H9 (cell line): ENCODE measurements around the gene SLC17A9. TPM values are rescaled to one million over a fixed set of nuclear protein-coding genes. Genes with fewer than 3 reads are reported as not detected.
A peak's percentile ranks its signal among the peaks of the same experiment; 100 is the strongest.

Source experiments
- DNase-seq: peaks from one replicate; pipeline ENCODE4 v3.0.0-alpha.2; 2017
- H2AFZ ChIP-seq: one replicate; pipeline ENCODE4 v1.6.1; 2013; ENCODE audit warnings: mild to moderate bottlenecking, low read length, control low read depth, moderate library complexity
- H2AK5ac ChIP-seq: 2 replicates; pipeline ENCODE4 v1.6.1; 2013; ENCODE audit warnings: low read length, control low read depth, mixed read lengths; ENCODE audit not compliant: insufficient read length
- H2BK120ac ChIP-seq: one replicate; pipeline ENCODE4 v1.6.1; 2013; ENCODE audit warnings: low read depth, mild to moderate bottlenecking, low read length, control low read depth, inconsistent platforms; ENCODE audit not compliant: poor library complexity, severe bottlenecking
- H2BK12ac ChIP-seq: 2 replicates; pipeline ENCODE4 v1.6.1; 2013; ENCODE audit warnings: low read length, control low read depth, mixed read lengths, low read depth; ENCODE audit not compliant: insufficient read length
- H2BK15ac ChIP-seq: 2 replicates; pipeline ENCODE4 v1.6.1; 2013; ENCODE audit warnings: low read depth, low read length, control low read depth
- H2BK20ac ChIP-seq: one replicate; pipeline ENCODE4 v1.6.1; 2013; ENCODE audit warnings: low read depth, mild to moderate bottlenecking, low read length, control low read depth, inconsistent platforms; ENCODE audit not compliant: poor library complexity, severe bottlenecking
- H2BK5ac ChIP-seq: 2 replicates; pipeline ENCODE4 v1.6.1; 2013; ENCODE audit warnings: low read length, control low read depth, mixed read lengths; ENCODE audit not compliant: insufficient read length
- H3K14ac ChIP-seq: 2 replicates; pipeline ENCODE4 v1.6.1; 2013; ENCODE audit warnings: low read length, control low read depth; ENCODE audit not compliant: insufficient read depth
- H3K18ac ChIP-seq: 2 replicates; pipeline ENCODE4 v1.6.1; 2013; ENCODE audit warnings: low read depth, mild to moderate bottlenecking, mixed read lengths, low read length, control low read depth; ENCODE audit not compliant: insufficient read length
- H3K23ac ChIP-seq: 2 replicates; pipeline ENCODE4 v1.6.1; 2013; ENCODE audit warnings: low read length, control low read depth, mixed read lengths, low read depth; ENCODE audit not compliant: insufficient read length
- H3K23me2 ChIP-seq: 2 replicates; pipeline ENCODE4 v1.6.1; 2013; ENCODE audit warnings: low read depth, mild to moderate bottlenecking, mixed read lengths, low read length, control low read depth; ENCODE audit not compliant: insufficient read length, poor library complexity, severe bottlenecking
- H3K27ac ChIP-seq: 2 replicates; pipeline ENCODE4 v1.5.1; 2013; ENCODE audit warnings: low read length, control low read depth, mixed read lengths, low read depth; ENCODE audit not compliant: insufficient read length
- H3K27me3 ChIP-seq: 2 replicates; pipeline ENCODE4 v1.6.1; 2013; ENCODE audit warnings: low read length, control low read depth, inconsistent platforms; ENCODE audit not compliant: insufficient read depth
- H3K4ac ChIP-seq: 2 replicates; pipeline ENCODE4 v1.6.1; 2013; ENCODE audit warnings: low read depth, mild to moderate bottlenecking, control low read depth, inconsistent platforms, low read length, moderate library complexity
- H3K4me1 ChIP-seq: 2 replicates; pipeline ENCODE4 v1.6.1; 2013; ENCODE audit warnings: low read length, control low read depth, inconsistent platforms; ENCODE audit not compliant: insufficient read depth
- H3K4me2 ChIP-seq: 2 replicates; pipeline ENCODE4 v1.6.1; 2013; ENCODE audit warnings: low read length, control low read depth, mixed read lengths; ENCODE audit not compliant: insufficient read length, insufficient read depth
- H3K56ac ChIP-seq: 2 replicates; pipeline ENCODE4 v1.6.1; 2013; ENCODE audit warnings: low read depth, mild to moderate bottlenecking, mixed read lengths, low read length, control low read depth; ENCODE audit not compliant: insufficient read length
- H3K79me1 ChIP-seq: 2 replicates; pipeline ENCODE4 v1.6.1; 2013; ENCODE audit warnings: low read depth, mild to moderate bottlenecking, moderate library complexity, low read length, control low read depth, inconsistent platforms; ENCODE audit not compliant: insufficient read depth, poor library complexity, severe bottlenecking
- H3K79me2 ChIP-seq: 2 replicates; pipeline ENCODE4 v1.6.1; 2013; ENCODE audit warnings: low read length, control low read depth, inconsistent platforms; ENCODE audit not compliant: insufficient read depth
- H3K9ac ChIP-seq: 2 replicates; pipeline ENCODE4 v1.6.1; 2013; ENCODE audit warnings: low read length, control low read depth, mixed read lengths; ENCODE audit not compliant: insufficient read length; ENCODE audit errors: extremely low read depth
- H3K9me3 ChIP-seq: one replicate; pipeline ENCODE4 v1.6.1; 2013; ENCODE audit warnings: low read depth, low read length, inconsistent platforms; ENCODE audit not compliant: control insufficient read depth
- H3T11ph ChIP-seq: one replicate; pipeline ENCODE4 v1.6.1; 2013; ENCODE audit warnings: mild to moderate bottlenecking, low read length, control low read depth, inconsistent platforms
- H4K20me1 ChIP-seq: one replicate; pipeline ENCODE4 v1.6.1; 2013; ENCODE audit not compliant: control insufficient read depth, insufficient read length, insufficient read depth
- H4K5ac ChIP-seq: 2 replicates; pipeline ENCODE4 v1.6.1; 2013; ENCODE audit warnings: low read depth, mild to moderate bottlenecking, mixed read lengths, low read length, control low read depth; ENCODE audit not compliant: insufficient read length
- H4K8ac ChIP-seq: replicated peaks from 2 replicates; pipeline ENCODE4 v1.6.1; 2013; ENCODE audit warnings: low read length, control low read depth, mixed read lengths, low read depth; ENCODE audit not compliant: insufficient read length
- H4K91ac ChIP-seq: 2 replicates; pipeline ENCODE4 v1.6.1; 2013; ENCODE audit warnings: low read depth, mild to moderate bottlenecking, moderate library complexity, mixed read lengths, low read length, control low read depth; ENCODE audit not compliant: insufficient read length
- H3K27ac Mint-ChIP-seq, 3 experiments: 2 replicates in 2 of 3; 3 replicates in 1 of 3; pipeline ENCODE4 v1.8.0; 2020 to 2021; ENCODE audit warnings: mixed read lengths in 3 of 3, mild to moderate bottlenecking in 1 of 3, moderate library complexity in 1 of 3
- H3K27me3 Mint-ChIP-seq: 2 replicates; pipeline ENCODE4 v1.8.0; 2021; ENCODE audit warnings: low read depth, mild to moderate bottlenecking, moderate library complexity, mixed read lengths
- H3K36me3 Mint-ChIP-seq, 3 experiments: 2 replicates in 2 of 3; 3 replicates in 1 of 3; pipeline ENCODE4 v1.8.0; 2020 to 2021; ENCODE audit warnings: low read depth in 3 of 3, mixed read lengths in 3 of 3; ENCODE audit not compliant: insufficient read depth in 1 of 3
- H3K4me1 Mint-ChIP-seq, 2 experiments: 2 replicates each; pipeline ENCODE4 v1.8.0; 2020; ENCODE audit warnings: mixed read lengths in 2 of 2
- H3K4me3 Mint-ChIP-seq, 2 experiments: 2 replicates in 1 of 2; 3 replicates in 1 of 2; pipeline ENCODE4 v1.8.0; 2020 to 2021; ENCODE audit warnings: mild to moderate bottlenecking in 2 of 2, mixed read lengths in 2 of 2, moderate library complexity in 1 of 2
- H3K9me3 Mint-ChIP-seq, 2 experiments: 2 replicates in 1 of 2; 3 replicates in 1 of 2; pipeline ENCODE4 v1.8.0; 2020; ENCODE audit warnings: mild to moderate bottlenecking in 2 of 2, mixed read lengths in 2 of 2, moderate library complexity in 1 of 2
- WGBS: extraction: QIAGEN DNeasy Blood & Tissue Kit; methylation state at CpG from one replicate; pipeline ENCODE4 v1.1.7; 2013; ENCODE audit warnings: missing lambda C conversion rate, low lambda C conversion rate, mixed read lengths; ENCODE audit not compliant: insufficient read length; ENCODE audit errors: extremely low coverage; 5-methylcytosine and 5-hydroxymethylcytosine counted together
- total RNA-seq: library from RNA; stranded (reverse); gene quantifications from 2 replicates; pipeline ENCODE4 v1.2.1, GENCODE V29; 2021
- TF ChIP-seq, protein P1 (sequence below): fragments of 200-600 bp; sonication (generic); conservative IDR thresholded peaks from 3 replicates; pipeline ENCODE4 v1.8.0; 2021; ENCODE audit warnings: antibody characterized with exemption, mild to moderate bottlenecking

SLC17A9 gene
- total RNA-seq, 1 experiment from 2014 or later: 20.9 TPM

GRCh38 chr20:62979310-62979709 lies 26.8 kb downstream of the SLC17A9 start:
- Histone ChIP-seq H3K79me2 (no peaks in the 10 kb centered on the region), H4K91ac (no peak overlapping the region), H4K5ac (no peak overlapping the region), H3T11ph (no peak overlapping the region), H2BK15ac (no peak overlapping the region), H3K27ac (no peak overlapping the region), H2AK5ac (no peak overlapping the region), H3K4ac (no peak overlapping the region), H3K79me1 (no peaks in the 10 kb centered on the region), H3K18ac (no peak overlapping the region), H3K4me1 (peaks cover 6% of the 10 kb centered on the region), H3K27me3 (no peaks in the 10 kb centered on the region; the same call in 1 of the 2 replicates), H2BK20ac (no peak overlapping the region), H2BK5ac (no peak overlapping the region), H3K9ac (no peak overlapping the region), H3K14ac (no peak overlapping the region), H3K4me2 (no peak overlapping the region), H4K8ac (no peak overlapping the region), H2AFZ (no peak overlapping the region), H2BK12ac (no peak overlapping the region), H2BK120ac (no peak overlapping the region), H3K9me3 (no peaks in the 10 kb centered on the region), H4K20me1 (no peaks in the 10 kb centered on the region), H3K56ac (no peak overlapping the region), H3K23me2 (peaks cover 3% of the 10 kb centered on the region), H3K23ac (no peak overlapping the region)
- no CpG with 5 or more reads among the region's 14 CpGs for WGBS
- TF ChIP-seq, protein P1, sequence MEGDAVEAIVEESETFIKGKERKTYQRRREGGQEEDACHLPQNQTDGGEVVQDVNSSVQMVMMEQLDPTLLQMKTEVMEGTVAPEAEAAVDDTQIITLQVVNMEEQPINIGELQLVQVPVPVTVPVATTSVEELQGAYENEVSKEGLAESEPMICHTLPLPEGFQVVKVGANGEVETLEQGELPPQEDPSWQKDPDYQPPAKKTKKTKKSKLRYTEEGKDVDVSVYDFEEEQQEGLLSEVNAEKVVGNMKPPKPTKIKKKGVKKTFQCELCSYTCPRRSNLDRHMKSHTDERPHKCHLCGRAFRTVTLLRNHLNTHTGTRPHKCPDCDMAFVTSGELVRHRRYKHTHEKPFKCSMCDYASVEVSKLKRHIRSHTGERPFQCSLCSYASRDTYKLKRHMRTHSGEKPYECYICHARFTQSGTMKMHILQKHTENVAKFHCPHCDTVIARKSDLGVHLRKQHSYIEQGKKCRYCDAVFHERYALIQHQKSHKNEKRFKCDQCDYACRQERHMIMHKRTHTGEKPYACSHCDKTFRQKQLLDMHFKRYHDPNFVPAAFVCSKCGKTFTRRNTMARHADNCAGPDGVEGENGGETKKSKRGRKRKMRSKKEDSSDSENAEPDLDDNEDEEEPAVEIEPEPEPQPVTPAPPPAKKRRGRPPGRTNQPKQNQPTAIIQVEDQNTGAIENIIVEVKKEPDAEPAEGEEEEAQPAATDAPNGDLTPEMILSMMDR: 0 out of 3 replicates have a peak, but pooled peaks have one; percentile 21
- peaks cover 32% of the 10 kb centered on the region for H3K27me3 Mint-ChIP-seq
- peaks cover 16 to 59% of the 10 kb centered on the region in 2 experiments for H3K4me1 Mint-ChIP-seq
- H3K27ac Mint-ChIP-seq: no peak overlapping the region
- no peaks in the 10 kb centered on the region for H3K36me3 Mint-ChIP-seq
- H3K9me3 Mint-ChIP-seq: no peaks in the 10 kb centered on the region
- no peak overlapping the region for H3K4me3 Mint-ChIP-seq
- DNase-seq: no peak
